Caco-2 (cell line): ENCODE measurements around the gene SNAPC3. TPM values are rescaled to one million over a fixed set of nuclear protein-coding genes. Genes with fewer than 3 reads are reported as not detected.

Source experiments
- BruUV-seq: library from RNA; stranded (reverse); fragments of 400-500 nt; replicated peaks from 2 replicates; lab custom pipeline; 2021; lab: Mats Ljungman, UMichigan
- CTCF ChIA-PET: fragments of 300-600 bp; sonication (Branson Sonifier 250); formaldehyde crosslinking; loops from one replicate; lab custom pipeline; 2022; ENCODE audit warnings: antibody characterized with exemption; lab: Charles Lee
- POLR2A ChIA-PET: fragments of 300-600 bp; sonication (Branson Sonifier 250); formaldehyde crosslinking; loops from one replicate; lab custom pipeline; 2022; ENCODE audit warnings: antibody characterized with exemption; lab: Charles Lee
- DNase-seq, 2 experiments: peaks; one replicate each; pipeline versions ENCODE4 v3.0.0 to v3.0.0-alpha.2; 2020 to 2022
- H3K27me3 ChIP-seq: replicated peaks from 2 replicates; pipeline ENCODE4 v1.6.0; 2011; ENCODE audit warnings: low read length; ENCODE audit not compliant: control insufficient read depth, insufficient read depth
- H3K36me3 ChIP-seq: 2 replicates; pipeline ENCODE4 v1.5.1; 2011; ENCODE audit warnings: low read length; ENCODE audit not compliant: control insufficient read depth, insufficient read depth
- H3K4me1 ChIP-seq: fragments of 250-450 bp; sonication (Bioruptor Pico); 2 replicates; pipeline ENCODE4 v1.5.1; 2020; ENCODE audit warnings: mild to moderate bottlenecking
- H3K4me3 ChIP-seq: 2 replicates; pipeline ENCODE4 v1.5.1; 2011; ENCODE audit warnings: low read depth, mild to moderate bottlenecking, control low read depth, low read length
- H3K9me3 ChIP-seq: fragments of 250-450 bp; sonication (Bioruptor Pico); 2 replicates; pipeline ENCODE4 v1.5.1; 2020; ENCODE audit warnings: mild to moderate bottlenecking, moderate library complexity
- H3K27ac Mint-ChIP-seq: one replicate; pipeline ENCODE4 v1.8.0; 2022; ENCODE audit warnings: mixed read lengths; ENCODE audit not compliant: unreplicated experiment
- H3K27me3 Mint-ChIP-seq: one replicate; pipeline ENCODE4 v1.8.0; 2022; ENCODE audit warnings: mixed read lengths; ENCODE audit not compliant: insufficient read depth, unreplicated experiment
- H3K36me3 Mint-ChIP-seq: one replicate; pipeline ENCODE4 v1.8.0; 2022; ENCODE audit warnings: mild to moderate bottlenecking, mixed read lengths; ENCODE audit not compliant: insufficient read depth, unreplicated experiment
- H3K4me1 Mint-ChIP-seq: one replicate; pipeline ENCODE4 v1.8.0; 2022; ENCODE audit warnings: low read depth, mixed read lengths; ENCODE audit not compliant: unreplicated experiment
- H3K4me3 Mint-ChIP-seq: one replicate; pipeline ENCODE4 v1.8.0; 2022; ENCODE audit warnings: mild to moderate bottlenecking, moderate library complexity, mixed read lengths; ENCODE audit not compliant: unreplicated experiment
- H3K9me3 Mint-ChIP-seq: one replicate; pipeline ENCODE4 v1.8.0; 2022; ENCODE audit warnings: mixed read lengths; ENCODE audit not compliant: unreplicated experiment
- intact Hi-C: fragments of 100-400 bp; cut with micrococcal nuclease; formaldehyde crosslinking; loops from one replicate; pipeline ENCODE4 v1.10.0; 2022; ENCODE audit not compliant: unreplicated experiment
- total RNA-seq: library from RNA; stranded (reverse); gene quantifications from 2 replicates; pipeline ENCODE4 v1.2.3, GENCODE V29; 2022
- TF ChIP-seq, protein P1 (sequence below), 2 experiments: fragments of 200-600 bp in 1 of 2; IDR thresholded peaks; 1 replicate in 1 of 2; 2 replicates in 1 of 2; pipeline versions ENCODE4 v1.5.1 to v1.8.0; 2011 to 2022; ENCODE audit warnings: antibody characterized with exemption in 1 of 2, control low read depth in 1 of 2, inconsistent platforms in 1 of 2, low read depth in 1 of 2, low read length in 1 of 2, mild to moderate bottlenecking in 1 of 2, moderate library complexity in 1 of 2; ENCODE audit not compliant: insufficient read depth in 1 of 2, severe bottlenecking in 1 of 2, unreplicated experiment in 1 of 2

SNAPC3 gene
- total RNA-seq, 1 experiment from 2014 or later = 21.1 TPM

GRCh38 chr9:15484802-15485201 lies 62.1 kb downstream of the SNAPC3 start:
- no peaks in the 10 kb centered on the region for H3K9me3 Mint-ChIP-seq
- no peaks in the 10 kb centered on the region for H3K27me3 ChIP-seq
- CTCF ChIA-PET = no interaction called here
- H3K4me3 ChIP-seq = no peak overlapping the region
- BruUV-seq = no TSS peak
- POLR2A ChIA-PET = no interaction called here
- H3K4me1 Mint-ChIP-seq = peaks cover 6% of the 10 kb centered on the region
- H3K9me3 ChIP-seq = no peaks in the 10 kb centered on the region
- no peak overlapping the region for H3K27ac Mint-ChIP-seq
- TF ChIP-seq, protein P1, sequence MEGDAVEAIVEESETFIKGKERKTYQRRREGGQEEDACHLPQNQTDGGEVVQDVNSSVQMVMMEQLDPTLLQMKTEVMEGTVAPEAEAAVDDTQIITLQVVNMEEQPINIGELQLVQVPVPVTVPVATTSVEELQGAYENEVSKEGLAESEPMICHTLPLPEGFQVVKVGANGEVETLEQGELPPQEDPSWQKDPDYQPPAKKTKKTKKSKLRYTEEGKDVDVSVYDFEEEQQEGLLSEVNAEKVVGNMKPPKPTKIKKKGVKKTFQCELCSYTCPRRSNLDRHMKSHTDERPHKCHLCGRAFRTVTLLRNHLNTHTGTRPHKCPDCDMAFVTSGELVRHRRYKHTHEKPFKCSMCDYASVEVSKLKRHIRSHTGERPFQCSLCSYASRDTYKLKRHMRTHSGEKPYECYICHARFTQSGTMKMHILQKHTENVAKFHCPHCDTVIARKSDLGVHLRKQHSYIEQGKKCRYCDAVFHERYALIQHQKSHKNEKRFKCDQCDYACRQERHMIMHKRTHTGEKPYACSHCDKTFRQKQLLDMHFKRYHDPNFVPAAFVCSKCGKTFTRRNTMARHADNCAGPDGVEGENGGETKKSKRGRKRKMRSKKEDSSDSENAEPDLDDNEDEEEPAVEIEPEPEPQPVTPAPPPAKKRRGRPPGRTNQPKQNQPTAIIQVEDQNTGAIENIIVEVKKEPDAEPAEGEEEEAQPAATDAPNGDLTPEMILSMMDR (IDR thresholded peaks at IDR 0.05; ENCODE audit: insufficient read depth in 1 of 2, low read depth in 1 of 2, low read length in 1 of 2, severe bottlenecking in 1 of 2, unreplicated experiment in 1 of 2) = no peak
- intact Hi-C loops = no loop called here
- peaks cover 13% of the 10 kb centered on the region for H3K36me3 Mint-ChIP-seq
- H3K36me3 ChIP-seq = no peaks in the 10 kb centered on the region
- H3K27me3 Mint-ChIP-seq = no peaks in the 10 kb centered on the region
- H3K4me1 ChIP-seq = peaks cover 6% of the 10 kb centered on the region
- H3K4me3 Mint-ChIP-seq = no peak overlapping the region
- DNase-seq = no peak

DNA sequence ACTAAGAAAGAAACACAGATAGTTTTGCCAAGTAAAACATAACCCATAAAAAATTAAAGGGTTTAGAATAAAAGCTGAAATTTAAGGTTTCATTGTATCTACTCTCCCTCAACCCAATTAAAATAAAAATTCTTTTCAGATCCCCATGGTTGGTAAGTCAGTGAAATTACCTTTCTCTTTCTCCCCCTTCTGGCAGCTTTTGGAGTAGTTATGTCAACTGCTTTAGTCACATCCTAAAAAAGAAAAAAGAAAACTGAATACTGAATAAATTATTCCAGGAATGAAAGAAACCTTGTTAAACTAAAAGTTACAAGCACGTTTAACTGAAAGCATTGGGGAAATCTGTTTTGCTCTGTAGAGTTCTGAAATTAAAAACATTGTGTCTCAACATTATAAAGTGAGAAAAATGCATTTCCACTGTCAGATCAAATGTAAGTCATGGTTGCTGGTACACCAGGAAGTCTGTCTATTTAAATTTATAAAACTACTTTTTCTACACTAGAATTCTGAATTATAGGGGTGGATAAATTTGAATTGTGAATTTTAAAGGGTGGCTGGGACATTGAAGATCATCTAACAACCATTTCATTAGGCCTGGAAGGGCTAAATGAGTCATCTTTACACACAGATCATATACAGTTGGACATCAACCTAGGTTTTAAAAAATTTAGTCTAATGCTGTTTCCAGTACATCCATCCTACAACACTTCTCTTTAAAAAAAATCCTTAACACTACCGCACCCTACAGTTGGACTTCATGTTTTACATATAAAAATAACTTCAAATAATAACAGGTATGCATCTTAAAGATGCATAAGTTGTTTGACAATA lies 63.4 kb downstream of the SNAPC3 start:
- H3K4me1 ChIP-seq = no peaks in the 10 kb centered on the region
- POLR2A ChIA-PET = no interaction called here
- no peaks in the 10 kb centered on the region for H3K36me3 ChIP-seq
- no peaks in the 10 kb centered on the region for H3K9me3 ChIP-seq
- no peak overlapping the region for H3K4me3 Mint-ChIP-seq
- CTCF ChIA-PET = interaction anchor here (0.6 kb wide), 1 partner anchor 18 kb away, joined by 3 read pairs; no protein-coding TSS in a partner anchor
- H3K36me3 Mint-ChIP-seq = peaks cover 13% of the 10 kb centered on the region
- H3K27me3 ChIP-seq = no peaks in the 10 kb centered on the region
- no peaks in the 10 kb centered on the region for H3K9me3 Mint-ChIP-seq
- no peaks in the 10 kb centered on the region for H3K27me3 Mint-ChIP-seq
- peak in 1 of 2 experiments; percentile 8 for DNase-seq
- no peaks in the 10 kb centered on the region for H3K4me1 Mint-ChIP-seq
- no peak overlapping the region for H3K27ac Mint-ChIP-seq
- H3K4me3 ChIP-seq = no peak overlapping the region
- intact Hi-C loops = no loop called here
- TF ChIP-seq, protein P1 (IDR thresholded peaks at IDR 0.05; ENCODE audit: insufficient read depth in 1 of 2, low read depth in 1 of 2, low read length in 1 of 2, severe bottlenecking in 1 of 2, unreplicated experiment in 1 of 2) = peak in 1 of 2 experiments; percentile 44
- BruUV-seq = no TSS peak

DNA sequence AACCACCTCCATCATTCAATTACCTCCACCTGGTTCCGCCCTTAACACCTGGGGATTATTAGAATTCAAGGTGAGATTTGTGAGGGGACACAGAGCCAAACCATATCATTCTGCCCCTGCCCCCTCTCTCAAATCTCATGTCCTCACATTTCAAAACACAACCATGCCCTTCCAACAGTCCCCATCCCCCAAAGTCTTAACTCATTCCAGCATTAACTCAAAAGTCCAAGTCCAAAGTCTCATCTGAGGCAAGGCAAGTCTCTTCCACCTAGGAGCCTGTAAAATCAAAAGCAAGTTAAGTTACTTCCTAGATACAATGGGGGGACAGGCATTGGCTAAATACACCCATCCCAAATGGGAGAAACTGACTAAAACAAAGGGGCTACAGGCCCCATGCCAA lies 69.3 kb downstream of the SNAPC3 start:
- Mint-ChIP-seq H3K36me3 (peaks cover 6% of the 10 kb centered on the region), H3K9me3 (no peaks in the 10 kb centered on the region), H3K27ac (no peak overlapping the region), H3K4me3 (no peak overlapping the region), H3K4me1 (no peaks in the 10 kb centered on the region), H3K27me3 (no peaks in the 10 kb centered on the region)
- TF ChIP-seq, protein P1 (IDR thresholded peaks at IDR 0.05; ENCODE audit: insufficient read depth in 1 of 2, low read depth in 1 of 2, low read length in 1 of 2, severe bottlenecking in 1 of 2, unreplicated experiment in 1 of 2) = no peak
- no peak overlapping the region for H3K4me3 ChIP-seq
- H3K4me1 ChIP-seq = no peaks in the 10 kb centered on the region
- no peak for DNase-seq
- ChIA-PET CTCF (no interaction called here), POLR2A (no interaction called here)
- intact Hi-C loops = no loop called here
- no TSS peak for BruUV-seq
- no peaks in the 10 kb centered on the region for H3K27me3 ChIP-seq
- H3K9me3 ChIP-seq = no peaks in the 10 kb centered on the region; the same call in 1 of the 2 replicates
- H3K36me3 ChIP-seq = peaks cover 1% of the 10 kb centered on the region; the same call in 1 of the 2 replicates
